ENCODE data around the gene SNAP29.

The SNAP29 gene

GRCh38 chr22:20918663-20919218, 59.9 kb downstream of the SNAP29 start:
- Histone ChIP-seq H2BK12ac (ENCODE audit: low read length) (no peak overlapping the region), H3K4me1 (ENCODE audit: control insufficient read depth in 1 of 2, insufficient read depth in 2 of 2, low read length in 2 of 2) (peaks cover 2 to 5% of the 10 kb centered on the region in 2 experiments), H2BK120ac (ENCODE audit: insufficient read depth, low read length, poor library complexity) (no peak overlapping the region), H2AK5ac (ENCODE audit: low read length) (no peak overlapping the region), H3K4me2 (ENCODE audit: low read length) (peak overlapping the region; percentile 67), H3K27ac (ENCODE audit: low read depth, low read length) (no peak overlapping the region), H3K4ac (ENCODE audit: low read depth, low read length) (peak overlapping the region; percentile 95), H3K14ac (ENCODE audit: low read length) (no peak overlapping the region), H3K27me3 (ENCODE audit: insufficient read depth, low read length) (no peaks in the 10 kb centered on the region), H3K9me3 (ENCODE audit: insufficient read depth, low read depth, low read length) (no peaks in the 10 kb centered on the region), H4K12ac (ENCODE audit: low read depth, low read length) (no peak overlapping the region), H3K18ac (ENCODE audit: low read length) (no peak overlapping the region), H2AFZ (ENCODE audit: insufficient read depth, low read length, poor library complexity) (no peak overlapping the region), H3K79me2 (ENCODE audit: control insufficient read depth, insufficient read depth, low read length, poor library complexity) (peaks cover 23% of the 10 kb centered on the region), H4K91ac (ENCODE audit: low read depth, low read length) (no peak overlapping the region), H4K8ac (ENCODE audit: low read depth, low read length) (no peak overlapping the region), H3K4me3 (ENCODE audit: low read depth, low read length) (peak overlapping the region; percentile 71), H2BK5ac (ENCODE audit: low read depth, low read length, poor library complexity) (no peak overlapping the region), H3K79me1 (ENCODE audit: low read length) (peaks cover 12% of the 10 kb centered on the region), H3K9ac (ENCODE audit: low read length) (no peak overlapping the region), H3K23ac (ENCODE audit: low read length) (no peak overlapping the region), H3K36me3 (ENCODE audit: control insufficient read depth in 1 of 2, insufficient read depth in 2 of 2, low read length in 2 of 2) (peaks cover 0 to 3% of the 10 kb centered on the region in 2 experiments)
- DNase-seq = peak in 1 of 2 donors; percentile 24
- WGBS (ENCODE audit: extremely low coverage, insufficient coverage, insufficient read length) = no CpG with 5 or more reads among the region's 19 CpGs

- no peak overlapping the region for H3K4me3 ChIP-seq (ENCODE audit: low read depth, low read length)
- no peak overlapping the region for H3K27ac ChIP-seq (ENCODE audit: low read depth, low read length)
- no peak overlapping the region for H3K18ac ChIP-seq (ENCODE audit: low read length)
- no peak overlapping the region for H2BK120ac ChIP-seq (ENCODE audit: insufficient read depth, low read length, poor library complexity)
- H3K9ac ChIP-seq (ENCODE audit: low read length) = no peak overlapping the region
- H3K79me2 ChIP-seq (ENCODE audit: control insufficient read depth, insufficient read depth, low read length, poor library complexity) = peaks cover 30% of the 10 kb centered on the region
- H3K4me2 ChIP-seq (ENCODE audit: low read length) = peak overlapping the region; percentile 62
- H3K4ac ChIP-seq (ENCODE audit: low read depth, low read length) = peak overlapping the region; percentile 64
- peak in 1 of 2 donors; percentile 43 for DNase-seq
- no peak overlapping the region for H2AFZ ChIP-seq (ENCODE audit: insufficient read depth, low read length, poor library complexity)
- no peak overlapping the region for H3K23ac ChIP-seq (ENCODE audit: low read length)
- no CpG with 5 or more reads among the region's 4 CpGs for WGBS (ENCODE audit: extremely low coverage, insufficient coverage, insufficient read length)
- H2AK5ac ChIP-seq (ENCODE audit: low read length) = no peak overlapping the region
- H3K9me3 ChIP-seq (ENCODE audit: insufficient read depth, low read depth, low read length) = no peaks in the 10 kb centered on the region
- H3K14ac ChIP-seq (ENCODE audit: low read length) = no peak overlapping the region
- peaks cover 2 to 5% of the 10 kb centered on the region in 2 experiments for H3K4me1 ChIP-seq (ENCODE audit: control insufficient read depth in 1 of 2, insufficient read depth in 2 of 2, low read length in 2 of 2)
- H3K27me3 ChIP-seq (ENCODE audit: insufficient read depth, low read length) = no peaks in the 10 kb centered on the region
- no peak overlapping the region for H4K8ac ChIP-seq (ENCODE audit: low read depth, low read length)
- peaks cover 12% of the 10 kb centered on the region for H3K79me1 ChIP-seq (ENCODE audit: low read length)
- no peak overlapping the region for H2BK12ac ChIP-seq (ENCODE audit: low read length)
- H4K91ac ChIP-seq (ENCODE audit: low read depth, low read length) = no peak overlapping the region
- peaks cover 0 to 4% of the 10 kb centered on the region in 2 experiments for H3K36me3 ChIP-seq (ENCODE audit: control insufficient read depth in 1 of 2, insufficient read depth in 2 of 2, low read length in 2 of 2)
- H2BK5ac ChIP-seq (ENCODE audit: low read depth, low read length, poor library complexity) = no peak overlapping the region
- no peak overlapping the region for H4K12ac ChIP-seq (ENCODE audit: low read depth, low read length)
These were observed 60.9 kb downstream of the SNAP29 start for GRCh38 chr22:20919718-20920117.

- no peak overlapping the region for H3K14ac ChIP-seq (ENCODE audit: low read length)
- H3K18ac ChIP-seq (ENCODE audit: low read length) = no peak overlapping the region
- no peak overlapping the region for H3K4me2 ChIP-seq (ENCODE audit: low read length)
- H3K4me1 ChIP-seq (ENCODE audit: control insufficient read depth in 1 of 2, insufficient read depth in 2 of 2, low read length in 2 of 2) = peaks cover 2 to 5% of the 10 kb centered on the region in 2 experiments
- H3K4me3 ChIP-seq (ENCODE audit: low read depth, low read length) = no peak overlapping the region
- WGBS (ENCODE audit: extremely low coverage, insufficient coverage, insufficient read length) = no CpG with 5 or more reads among the region's 3 CpGs
- peaks cover 12% of the 10 kb centered on the region for H3K79me1 ChIP-seq (ENCODE audit: low read length)
- peaks cover 33% of the 10 kb centered on the region for H3K79me2 ChIP-seq (ENCODE audit: control insufficient read depth, insufficient read depth, low read length, poor library complexity)
- H4K12ac ChIP-seq (ENCODE audit: low read depth, low read length) = no peak overlapping the region
- H2AFZ ChIP-seq (ENCODE audit: insufficient read depth, low read length, poor library complexity) = no peak overlapping the region
- no peak overlapping the region for H4K8ac ChIP-seq (ENCODE audit: low read depth, low read length)
- H3K4ac ChIP-seq (ENCODE audit: low read depth, low read length) = peak overlapping the region; percentile 9
- no peak overlapping the region for H2AK5ac ChIP-seq (ENCODE audit: low read length)
- H2BK12ac ChIP-seq (ENCODE audit: low read length) = no peak overlapping the region
- H3K9me3 ChIP-seq (ENCODE audit: insufficient read depth, low read depth, low read length) = no peaks in the 10 kb centered on the region
- no peaks in the 10 kb centered on the region for H3K27me3 ChIP-seq (ENCODE audit: insufficient read depth, low read length)
- H2BK120ac ChIP-seq (ENCODE audit: insufficient read depth, low read length, poor library complexity) = no peak overlapping the region
- no peak overlapping the region for H4K91ac ChIP-seq (ENCODE audit: low read depth, low read length)
- H3K27ac ChIP-seq (ENCODE audit: low read depth, low read length) = no peak overlapping the region
- no peak overlapping the region for H3K23ac ChIP-seq (ENCODE audit: low read length)
- peak in 1 of 2 donors; percentile 22 for DNase-seq
- no peak overlapping the region for H2BK5ac ChIP-seq (ENCODE audit: low read depth, low read length, poor library complexity)
- H3K9ac ChIP-seq (ENCODE audit: low read length) = no peak overlapping the region
- peaks cover 0 to 7% of the 10 kb centered on the region in 2 experiments for H3K36me3 ChIP-seq (ENCODE audit: control insufficient read depth in 1 of 2, insufficient read depth in 2 of 2, low read length in 2 of 2)
These were observed 62.0 kb downstream of the SNAP29 start for GRCh38 chr22:20920881-20921203.

GRCh38 chr22:20922141-20922751, 63.4 kb downstream of the SNAP29 start:
- Histone ChIP-seq H3K9me3 (ENCODE audit: insufficient read depth, low read depth, low read length) (no peaks in the 10 kb centered on the region), H3K27ac (ENCODE audit: low read depth, low read length) (no peak overlapping the region), H2BK12ac (ENCODE audit: low read length) (no peak overlapping the region), H3K27me3 (ENCODE audit: insufficient read depth, low read length) (no peaks in the 10 kb centered on the region), H4K8ac (ENCODE audit: low read depth, low read length) (no peak overlapping the region), H3K23ac (ENCODE audit: low read length) (no peak overlapping the region), H3K9ac (ENCODE audit: low read length) (no peak overlapping the region), H4K91ac (ENCODE audit: low read depth, low read length) (no peak overlapping the region), H2AFZ (ENCODE audit: insufficient read depth, low read length, poor library complexity) (no peak overlapping the region), H2BK5ac (ENCODE audit: low read depth, low read length, poor library complexity) (no peak overlapping the region), H3K36me3 (ENCODE audit: control insufficient read depth in 1 of 2, insufficient read depth in 2 of 2, low read length in 2 of 2) (peaks cover 2 to 7% of the 10 kb centered on the region in 2 experiments), H3K4ac (ENCODE audit: low read depth, low read length) (peak overlapping the region; percentile 90), H3K4me1 (ENCODE audit: control insufficient read depth in 1 of 2, insufficient read depth in 2 of 2, low read length in 2 of 2) (peaks cover 4 to 5% of the 10 kb centered on the region in 2 experiments), H3K18ac (ENCODE audit: low read length) (no peak overlapping the region), H3K79me2 (ENCODE audit: control insufficient read depth, insufficient read depth, low read length, poor library complexity) (peaks cover 38% of the 10 kb centered on the region), H3K4me3 (ENCODE audit: low read depth, low read length) (no peak overlapping the region), H3K79me1 (ENCODE audit: low read length) (peaks cover 10% of the 10 kb centered on the region), H3K4me2 (ENCODE audit: low read length) (no peak overlapping the region), H2AK5ac (ENCODE audit: low read length) (no peak overlapping the region), H3K14ac (ENCODE audit: low read length) (no peak overlapping the region), H4K12ac (ENCODE audit: low read depth, low read length) (no peak overlapping the region), H2BK120ac (ENCODE audit: insufficient read depth, low read length, poor library complexity) (no peak overlapping the region)
- peak in 1 of 2 donors; percentile 22 for DNase-seq
- WGBS (ENCODE audit: extremely low coverage, insufficient coverage, insufficient read length) = no CpG with 5 or more reads among the region's 3 CpGs
